IMR-90 (cell line): Measurements from ENCODE around the gene ATP10A.

Source experiments
- CEBPB ChIP-seq: IDR thresholded peaks from 2 replicates; pipeline ENCODE4 v1.6.1; 2012; ENCODE audit warnings: low read depth, low read length, improper control_type of control experiment
- FOS ChIP-seq: fragments of 150-350 bp; IDR thresholded peaks from 2 replicates; pipeline ENCODE4 v1.6.1; 2016; ENCODE audit warnings: low read depth, low read length
- MAFK ChIP-seq: IDR thresholded peaks from 2 replicates; pipeline ENCODE4 v1.6.1; 2012; ENCODE audit warnings: low read depth, low read length, improper control_type of control experiment
- MXI1 ChIP-seq: IDR thresholded peaks from 2 replicates; pipeline ENCODE4 v1.6.1; 2012; ENCODE audit warnings: low read depth, mild to moderate bottlenecking, low read length, moderate library complexity, borderline replicate concordance
- NFE2L2 ChIP-seq: fragments of 150-350 bp; IDR thresholded peaks from 2 replicates; pipeline ENCODE4 v1.6.1; 2016; ENCODE audit warnings: low read depth, mild to moderate bottlenecking, low read length
- POLR2A ChIP-seq: IDR thresholded peaks from 2 replicates; pipeline ENCODE4 v1.6.1; 2012; ENCODE audit warnings: mild to moderate bottlenecking, low read depth, low read length
- RAD21 ChIP-seq: IDR thresholded peaks from 2 replicates; pipeline ENCODE4 v1.6.1; 2012; ENCODE audit warnings: low read length, improper control_type of control experiment
- RFX5 ChIP-seq: IDR thresholded peaks from 2 replicates; pipeline ENCODE4 v1.8.0; 2012; ENCODE audit warnings: low read depth, mild to moderate bottlenecking, low read length, moderate library complexity
- SMC3 ChIP-seq: fragments of 150-350 bp; IDR thresholded peaks from 2 replicates; pipeline ENCODE4 v1.6.1; 2016; ENCODE audit warnings: low read depth, mild to moderate bottlenecking, antibody characterized with exemption, low read length, moderate library complexity
- TF ChIP-seq, protein P1 (sequence below): fragments of 150-350 bp; IDR thresholded peaks from 2 replicates; pipeline ENCODE4 v1.6.1; 2016; ENCODE audit warnings: low read depth, mild to moderate bottlenecking, low read length, moderate library complexity, borderline replicate concordance
- TF ChIP-seq, protein P2 (sequence below): conservative IDR thresholded peaks from 2 replicates; pipeline ENCODE4 v1.5.1; 2012; ENCODE audit warnings: mild to moderate bottlenecking, low read depth, low read length, improper control_type of control experiment
- TF ChIP-seq, protein P3 (sequence below): fragments of 150-350 bp; IDR thresholded peaks from 2 replicates; pipeline ENCODE4 v1.6.1; 2017; ENCODE audit warnings: mild to moderate bottlenecking, antibody characterized with exemption, low read length, low read depth

- TF ChIP-seq POLR2A (no peak), SMC3 (peak; percentile 46), RAD21 (peak; percentile 35; the same call in 1 of the 2 replicates), NFE2L2 (no peak), MAFK (no peak), RFX5 (no peak), FOS (no peak), MXI1 (no peak), CEBPB (no peak)
- TF ChIP-seq, protein P1, sequence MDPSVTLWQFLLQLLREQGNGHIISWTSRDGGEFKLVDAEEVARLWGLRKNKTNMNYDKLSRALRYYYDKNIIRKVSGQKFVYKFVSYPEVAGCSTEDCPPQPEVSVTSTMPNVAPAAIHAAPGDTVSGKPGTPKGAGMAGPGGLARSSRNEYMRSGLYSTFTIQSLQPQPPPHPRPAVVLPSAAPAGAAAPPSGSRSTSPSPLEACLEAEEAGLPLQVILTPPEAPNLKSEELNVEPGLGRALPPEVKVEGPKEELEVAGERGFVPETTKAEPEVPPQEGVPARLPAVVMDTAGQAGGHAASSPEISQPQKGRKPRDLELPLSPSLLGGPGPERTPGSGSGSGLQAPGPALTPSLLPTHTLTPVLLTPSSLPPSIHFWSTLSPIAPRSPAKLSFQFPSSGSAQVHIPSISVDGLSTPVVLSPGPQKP = no peak
- TF ChIP-seq, protein P2, sequence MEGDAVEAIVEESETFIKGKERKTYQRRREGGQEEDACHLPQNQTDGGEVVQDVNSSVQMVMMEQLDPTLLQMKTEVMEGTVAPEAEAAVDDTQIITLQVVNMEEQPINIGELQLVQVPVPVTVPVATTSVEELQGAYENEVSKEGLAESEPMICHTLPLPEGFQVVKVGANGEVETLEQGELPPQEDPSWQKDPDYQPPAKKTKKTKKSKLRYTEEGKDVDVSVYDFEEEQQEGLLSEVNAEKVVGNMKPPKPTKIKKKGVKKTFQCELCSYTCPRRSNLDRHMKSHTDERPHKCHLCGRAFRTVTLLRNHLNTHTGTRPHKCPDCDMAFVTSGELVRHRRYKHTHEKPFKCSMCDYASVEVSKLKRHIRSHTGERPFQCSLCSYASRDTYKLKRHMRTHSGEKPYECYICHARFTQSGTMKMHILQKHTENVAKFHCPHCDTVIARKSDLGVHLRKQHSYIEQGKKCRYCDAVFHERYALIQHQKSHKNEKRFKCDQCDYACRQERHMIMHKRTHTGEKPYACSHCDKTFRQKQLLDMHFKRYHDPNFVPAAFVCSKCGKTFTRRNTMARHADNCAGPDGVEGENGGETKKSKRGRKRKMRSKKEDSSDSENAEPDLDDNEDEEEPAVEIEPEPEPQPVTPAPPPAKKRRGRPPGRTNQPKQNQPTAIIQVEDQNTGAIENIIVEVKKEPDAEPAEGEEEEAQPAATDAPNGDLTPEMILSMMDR = peak; percentile 43; the same call in 1 of the 2 replicates
- TF ChIP-seq, protein P3, sequence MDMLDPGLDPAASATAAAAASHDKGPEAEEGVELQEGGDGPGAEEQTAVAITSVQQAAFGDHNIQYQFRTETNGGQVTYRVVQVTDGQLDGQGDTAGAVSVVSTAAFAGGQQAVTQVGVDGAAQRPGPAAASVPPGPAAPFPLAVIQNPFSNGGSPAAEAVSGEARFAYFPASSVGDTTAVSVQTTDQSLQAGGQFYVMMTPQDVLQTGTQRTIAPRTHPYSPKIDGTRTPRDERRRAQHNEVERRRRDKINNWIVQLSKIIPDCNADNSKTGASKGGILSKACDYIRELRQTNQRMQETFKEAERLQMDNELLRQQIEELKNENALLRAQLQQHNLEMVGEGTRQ = no peak
These were observed 152.9 kb downstream of the ATP10A start for GRCh38 chr15:25710184-25710583.
